Esophagus mucosa (tissue), 1 donor: ENCODE data around the gene COL7A1. TPM values are rescaled to one million over a fixed set of nuclear protein-coding genes. Genes with fewer than 3 reads are reported as not detected.
"Not testable (repeated sequence)": the region's sequence is repeated elsewhere in the genome, so short reads cannot be mapped to it uniquely, and the experiment has no call there.

Experiments used
- ATAC-seq: fragments of 200-7000 bp; cut with Tn5 transposase; one replicate; pipeline ENCODE4 v1.9.1; 2020
- total RNA-seq: library from RNA; stranded (reverse); gene quantifications from one replicate; pipeline ENCODE4 v1.2.4, GENCODE V29; 2023
- donor health status: DM: yes; HTN: yes; CAD: no.

Gene COL7A1
- total RNA-seq, 1 donor from 2014 or later: 86.4 TPM

DNA sequence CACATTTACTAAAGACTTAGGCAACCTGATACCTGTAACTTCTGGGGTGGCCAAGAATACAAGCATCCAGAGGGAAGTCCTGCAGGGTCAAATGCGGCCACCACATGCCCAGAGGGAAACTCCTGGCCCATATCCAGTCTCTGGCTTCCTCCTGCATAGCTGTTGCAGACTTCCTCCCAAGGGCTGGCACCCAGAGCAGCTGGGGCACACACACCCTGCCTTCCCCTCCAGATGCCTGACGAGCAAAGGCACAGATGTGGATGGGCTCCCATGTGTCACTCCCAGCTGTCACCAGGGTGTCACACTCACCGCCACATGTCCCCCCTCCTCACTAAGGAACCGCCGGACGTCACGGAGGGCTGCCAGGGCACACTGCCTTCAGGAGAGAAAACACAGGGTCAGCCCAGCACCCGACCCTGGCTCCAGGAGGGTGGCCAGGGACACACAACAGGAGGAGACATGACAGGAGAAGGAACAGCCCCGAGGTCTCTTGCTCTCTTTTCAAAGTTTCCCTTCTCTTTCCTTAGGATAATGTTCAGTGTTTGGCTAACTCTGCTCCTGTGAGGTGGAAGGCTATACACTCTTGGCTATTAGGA is 51.8 kb downstream of the COL7A1 start:
- no peak for ATAC-seq

DNA sequence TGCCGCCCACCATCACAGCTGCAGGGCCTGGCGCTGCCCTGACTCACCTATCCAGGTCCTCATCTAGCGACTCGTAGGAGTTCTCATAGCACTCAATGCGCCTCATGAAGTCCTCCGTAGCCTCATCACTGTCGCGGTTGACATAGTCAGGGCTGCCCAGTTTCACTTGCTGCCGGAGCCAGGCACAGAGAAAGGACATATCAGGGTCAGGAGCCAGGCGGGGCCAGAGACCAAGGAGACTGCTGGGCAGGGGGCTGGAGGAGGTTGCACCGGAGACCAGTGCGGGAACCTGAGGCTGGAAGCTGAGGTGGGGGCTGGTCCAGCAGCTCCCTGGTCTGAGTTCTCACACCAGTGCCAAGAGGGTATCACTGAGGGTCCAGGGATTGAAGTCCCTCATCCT is 56.7 kb downstream of the COL7A1 start:
- ATAC-seq: no peak

DNA sequence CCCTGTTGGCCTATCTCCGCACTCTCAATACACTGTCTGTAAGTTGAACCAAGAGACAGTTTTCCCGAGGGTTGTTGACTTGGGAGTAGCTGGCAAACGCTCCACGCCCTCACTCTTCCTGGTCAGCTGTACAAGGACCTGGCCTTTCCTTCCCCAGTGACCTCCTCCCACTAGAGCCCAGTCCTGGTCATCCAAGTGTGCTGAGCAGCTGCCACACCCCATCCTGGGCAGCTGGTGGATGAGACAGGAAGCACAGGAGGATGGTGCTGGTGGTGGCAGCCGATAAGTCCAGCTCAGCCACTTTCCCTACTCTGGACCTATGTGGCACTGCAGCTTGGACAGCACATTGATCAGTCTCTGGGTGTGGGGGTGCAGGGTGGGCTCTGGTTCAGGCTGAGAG is 58.3 kb downstream of the COL7A1 start:
- no peak for ATAC-seq

DNA sequence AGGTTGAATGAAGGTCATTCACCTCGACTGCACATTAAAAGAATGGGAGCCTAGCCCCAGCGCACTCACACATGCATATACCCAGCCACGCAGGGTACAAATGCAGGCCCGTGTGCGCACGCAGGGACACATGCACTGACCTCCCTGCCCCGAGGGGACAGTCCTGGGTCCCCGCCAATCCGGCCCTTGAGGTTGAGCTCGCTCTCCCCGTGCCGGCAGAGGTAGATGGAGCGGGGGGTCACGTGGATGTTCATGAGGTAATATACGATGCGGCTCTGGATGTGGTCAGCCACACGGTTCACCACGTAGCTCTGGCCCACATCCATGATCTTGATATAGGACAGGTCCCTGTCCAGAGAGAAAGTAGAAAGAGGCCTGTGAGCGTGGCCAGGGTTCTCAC is 59.0 kb downstream of the COL7A1 start:
- no peak for ATAC-seq

DNA sequence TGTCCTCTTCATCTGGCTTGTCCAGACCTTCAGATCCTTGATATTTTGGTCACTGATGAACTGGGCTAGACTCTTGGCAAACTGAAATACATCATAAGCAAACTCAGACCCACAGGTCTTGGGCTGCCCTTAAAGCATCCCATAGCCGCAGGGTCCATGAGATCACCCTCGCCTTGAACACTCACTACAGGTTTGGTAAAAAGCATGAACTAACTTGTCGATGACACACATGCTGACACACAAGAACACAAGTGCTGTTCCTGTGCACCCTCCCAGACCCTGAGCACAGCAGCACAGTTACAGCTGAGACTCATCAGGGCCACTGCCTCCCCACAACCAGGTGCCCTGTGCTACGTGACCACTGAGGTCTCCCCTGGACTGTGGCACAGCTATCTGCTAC is 59.6 kb downstream of the COL7A1 start:
- peak; percentile 97 for ATAC-seq

DNA sequence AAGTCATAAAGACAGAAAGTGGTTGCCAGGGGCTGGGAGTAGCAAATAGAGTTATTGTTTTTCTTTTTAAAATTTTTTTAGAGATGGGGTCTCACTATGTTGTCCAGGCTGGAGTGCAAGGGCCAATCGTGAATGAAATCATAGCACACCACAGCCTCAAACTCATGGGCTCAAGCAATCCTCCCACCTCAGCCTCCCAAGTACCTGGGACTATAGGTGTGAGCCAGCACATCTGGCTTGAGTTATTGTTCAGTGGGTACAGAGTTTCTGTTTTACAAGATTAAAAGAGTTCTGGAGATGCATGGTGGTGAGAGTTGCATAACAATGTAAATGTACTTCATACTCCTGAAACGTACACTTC is 62.2 kb downstream of the COL7A1 start:
- ATAC-seq: no peak

DNA sequence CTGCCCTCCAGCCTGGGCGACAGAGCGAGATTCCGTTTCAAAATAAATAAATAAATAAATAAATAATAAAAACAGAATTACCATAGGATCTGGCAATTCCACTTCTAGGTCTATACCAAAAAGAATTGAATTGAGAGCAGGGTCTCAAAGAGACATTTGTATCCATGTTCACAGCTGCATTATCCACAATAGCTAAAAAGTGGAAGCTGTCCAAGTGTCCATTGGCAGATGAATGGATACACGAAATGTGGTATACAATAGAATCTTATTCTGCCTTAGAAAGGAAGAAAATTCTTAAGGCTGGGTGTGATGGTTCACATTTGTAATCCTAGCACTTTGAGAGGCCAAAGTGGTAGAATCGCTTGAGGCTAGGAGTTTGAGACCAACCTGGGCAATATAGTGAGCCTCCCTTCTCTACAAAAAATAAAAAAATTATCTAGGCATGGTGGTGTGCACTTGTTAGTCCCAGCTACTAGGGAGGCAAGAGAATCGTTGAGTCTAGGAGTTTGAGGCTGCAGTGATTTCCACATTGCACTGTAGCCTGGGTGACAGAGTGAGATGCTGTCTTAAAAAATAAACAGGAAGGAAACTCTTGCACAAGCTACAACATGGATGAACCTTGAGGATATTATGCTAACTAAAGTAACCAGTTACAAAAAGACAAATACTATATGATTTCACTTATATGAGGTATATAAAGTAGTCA is 62.7 kb downstream of the COL7A1 start:
- ATAC-seq: no peak

DNA sequence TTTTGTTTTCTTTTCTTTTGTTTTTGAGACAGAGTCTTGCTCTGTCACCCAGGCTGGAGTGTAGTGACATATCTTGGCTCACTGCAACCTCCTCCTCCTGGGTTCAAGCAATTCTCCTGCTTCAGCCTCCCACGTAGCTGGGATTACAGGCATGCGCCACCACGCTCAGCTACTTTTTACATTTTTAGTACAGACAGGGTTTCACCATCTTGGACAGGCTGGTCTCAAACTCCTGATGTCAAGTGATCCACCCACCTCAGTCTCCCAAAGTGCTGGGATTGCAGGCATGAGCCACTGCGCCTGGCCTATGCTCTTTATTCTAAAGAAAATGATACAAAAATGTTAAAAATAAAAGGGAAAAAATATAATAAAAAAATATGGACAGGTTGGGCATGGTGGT is 64.4 kb downstream of the COL7A1 start:
- ATAC-seq: not testable (repeated sequence)

DNA sequence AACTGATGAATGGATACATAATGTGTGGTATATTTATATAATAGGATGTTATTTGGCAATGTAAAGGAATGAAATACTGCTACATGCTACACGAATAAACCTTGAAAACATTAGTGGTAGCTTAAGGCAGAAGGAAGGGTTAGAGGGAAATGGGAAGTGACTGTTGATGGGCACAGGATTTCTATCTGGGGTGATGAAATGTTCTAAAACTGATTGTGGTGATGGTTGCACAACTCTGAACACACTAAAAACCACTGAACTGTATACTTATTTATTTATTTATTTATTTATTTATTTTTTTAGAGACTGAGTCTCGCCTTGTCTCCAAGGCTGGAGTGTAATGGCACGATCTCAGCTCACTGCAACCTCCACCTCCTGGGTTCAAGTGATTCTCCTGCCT is 66.4 kb downstream of the COL7A1 start:
- no peak for ATAC-seq

DNA sequence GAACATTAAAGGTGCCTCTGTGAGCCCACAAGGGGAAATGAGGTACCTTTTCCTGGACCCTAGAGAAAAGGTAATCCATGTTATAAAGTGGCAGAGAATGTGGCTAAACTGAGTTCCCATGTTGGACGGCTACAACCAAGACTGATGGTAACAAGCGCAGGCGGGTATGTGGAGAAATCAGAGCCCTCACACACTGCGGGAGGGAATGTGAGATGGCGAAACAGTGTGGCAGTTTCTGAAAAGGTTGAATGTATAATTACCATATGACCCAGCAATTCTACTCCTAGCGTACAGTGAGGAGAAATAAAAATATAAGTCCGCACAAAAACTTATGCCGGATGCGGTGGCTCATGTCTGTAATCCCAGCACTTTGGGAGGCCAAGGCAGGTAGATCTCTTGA is 67.1 kb downstream of the COL7A1 start:
- no peak for ATAC-seq

DNA sequence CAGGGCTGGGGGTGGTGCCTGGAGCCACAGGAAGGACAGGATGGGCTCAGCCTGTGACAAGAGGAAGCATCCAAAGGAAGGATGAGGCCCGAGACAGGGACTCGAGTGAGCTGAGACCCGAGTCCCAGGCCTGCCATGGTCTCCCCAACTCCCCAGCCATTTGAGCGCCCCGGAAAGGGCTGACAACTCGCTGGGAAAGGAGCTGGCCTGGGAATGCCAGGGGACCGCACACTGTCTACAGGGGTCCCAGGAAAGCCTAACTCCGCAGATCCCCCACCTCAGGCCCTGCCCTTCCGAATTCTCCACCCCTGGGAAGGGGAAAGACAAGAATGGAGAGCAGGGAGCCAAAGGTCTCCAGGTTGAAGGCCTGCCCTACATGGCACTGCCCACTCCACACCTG is 70.2 kb downstream of the COL7A1 start:
- no peak for ATAC-seq

DNA sequence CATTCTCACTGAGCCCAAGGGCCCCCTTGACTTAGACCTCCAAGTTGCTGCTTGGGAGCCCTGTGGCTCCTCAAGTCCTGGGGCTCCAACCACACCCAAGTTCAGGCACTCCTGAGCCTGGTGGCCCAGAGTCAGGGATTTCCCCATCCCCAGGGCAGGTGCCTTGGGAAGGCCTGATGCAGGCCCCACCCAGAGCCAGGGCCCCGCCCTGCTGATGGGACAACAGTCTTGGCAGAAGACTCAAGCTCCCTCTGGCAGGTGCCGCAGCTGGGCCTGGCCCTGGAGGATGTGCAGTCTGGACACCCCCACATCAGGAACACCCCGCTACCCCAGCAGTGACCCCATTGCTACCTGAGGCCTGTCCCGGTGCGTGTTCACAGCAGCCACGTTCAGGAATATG is 73.5 kb downstream of the COL7A1 start:
- peak; percentile 53 for ATAC-seq

DNA sequence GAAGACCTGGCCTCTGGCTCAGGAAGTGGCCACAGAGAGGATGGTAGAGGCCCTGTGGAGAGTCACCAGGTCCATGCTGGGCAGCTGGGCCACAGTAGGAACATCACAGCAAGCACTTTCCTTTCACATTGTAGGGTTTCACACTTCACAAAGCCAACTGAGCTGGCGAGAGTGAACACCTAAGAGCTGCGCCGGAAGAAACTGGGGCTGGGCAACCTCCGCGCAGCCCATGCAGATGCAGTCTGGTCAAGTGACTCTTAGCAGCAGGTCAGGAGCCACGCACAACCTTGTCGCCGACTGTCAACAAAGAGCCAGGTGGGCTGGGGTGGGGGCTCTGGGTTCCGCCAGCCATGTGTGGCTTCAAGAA is 75.9 kb downstream of the COL7A1 start:
- ATAC-seq: no peak

DNA sequence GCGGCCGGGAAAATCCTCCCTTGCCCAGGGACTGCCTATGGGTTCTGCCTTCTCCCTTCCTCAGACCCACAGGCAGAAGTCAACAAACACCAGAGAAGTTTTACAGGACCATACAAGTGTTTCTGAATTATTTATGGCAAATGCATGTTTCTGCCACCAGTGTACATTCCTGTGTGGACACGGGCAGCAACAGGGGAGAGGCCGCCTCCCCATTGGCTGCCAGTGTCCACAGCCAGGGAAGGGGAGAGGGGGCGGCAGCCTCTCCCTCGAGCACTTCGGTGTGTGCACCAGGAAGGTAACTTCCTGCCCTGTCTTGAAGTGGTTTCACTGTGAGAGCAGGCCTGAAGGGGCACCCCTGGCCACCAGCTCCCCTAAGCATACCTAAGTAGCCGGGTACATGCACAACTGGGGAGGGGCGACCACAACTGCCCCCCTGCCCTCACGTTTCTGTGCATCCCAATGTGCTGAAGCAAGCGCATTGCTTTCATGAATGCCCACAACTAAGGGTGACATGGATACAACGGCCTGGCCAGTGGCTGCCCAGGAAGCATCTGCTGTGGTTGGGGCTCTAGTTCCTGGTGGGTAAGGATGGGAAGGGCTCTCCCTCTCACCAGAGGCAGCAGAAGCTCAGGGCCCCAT is 76.4 kb downstream of the COL7A1 start:
- no peak for ATAC-seq

DNA sequence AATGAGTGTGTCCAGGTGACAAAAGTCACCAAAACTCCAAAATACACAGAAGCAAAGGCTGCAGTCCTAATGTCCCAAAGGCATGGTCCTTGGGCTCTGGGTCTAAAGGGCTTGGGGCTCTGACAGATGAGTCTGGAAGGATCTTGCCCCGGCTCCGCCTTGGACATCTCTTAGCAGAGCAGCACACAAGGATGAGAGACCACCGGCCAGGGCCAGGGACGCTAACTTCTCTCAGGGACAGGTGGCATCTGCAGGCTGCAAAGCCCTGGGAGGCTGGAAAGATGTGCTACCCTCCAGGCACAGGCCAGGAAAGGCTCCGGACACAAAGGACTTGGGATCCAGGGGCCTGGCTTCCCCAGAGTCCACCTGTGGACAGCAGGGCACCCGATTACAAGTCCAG is 77.1 kb downstream of the COL7A1 start:
- no peak for ATAC-seq

DNA sequence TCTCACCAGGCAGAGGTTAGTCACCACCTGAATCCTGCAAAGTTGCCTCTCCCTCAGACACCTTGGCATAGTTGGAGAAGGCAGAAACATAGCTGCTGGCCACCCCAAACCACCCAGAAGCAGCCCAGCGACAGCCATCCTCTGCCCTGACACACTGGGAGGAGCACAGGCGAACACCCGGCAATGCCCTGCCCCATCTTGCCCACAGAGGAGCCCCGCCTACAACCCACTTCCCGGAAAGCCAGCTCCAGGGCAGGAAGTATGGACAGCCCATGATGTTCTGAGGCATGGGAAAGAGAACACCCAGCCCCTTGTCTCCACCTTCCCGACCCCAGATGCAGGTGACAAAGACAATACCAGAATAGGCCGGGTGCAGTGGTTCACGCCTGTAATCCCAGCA is 78.6 kb downstream of the COL7A1 start:
- peak; percentile 56 for ATAC-seq

DNA sequence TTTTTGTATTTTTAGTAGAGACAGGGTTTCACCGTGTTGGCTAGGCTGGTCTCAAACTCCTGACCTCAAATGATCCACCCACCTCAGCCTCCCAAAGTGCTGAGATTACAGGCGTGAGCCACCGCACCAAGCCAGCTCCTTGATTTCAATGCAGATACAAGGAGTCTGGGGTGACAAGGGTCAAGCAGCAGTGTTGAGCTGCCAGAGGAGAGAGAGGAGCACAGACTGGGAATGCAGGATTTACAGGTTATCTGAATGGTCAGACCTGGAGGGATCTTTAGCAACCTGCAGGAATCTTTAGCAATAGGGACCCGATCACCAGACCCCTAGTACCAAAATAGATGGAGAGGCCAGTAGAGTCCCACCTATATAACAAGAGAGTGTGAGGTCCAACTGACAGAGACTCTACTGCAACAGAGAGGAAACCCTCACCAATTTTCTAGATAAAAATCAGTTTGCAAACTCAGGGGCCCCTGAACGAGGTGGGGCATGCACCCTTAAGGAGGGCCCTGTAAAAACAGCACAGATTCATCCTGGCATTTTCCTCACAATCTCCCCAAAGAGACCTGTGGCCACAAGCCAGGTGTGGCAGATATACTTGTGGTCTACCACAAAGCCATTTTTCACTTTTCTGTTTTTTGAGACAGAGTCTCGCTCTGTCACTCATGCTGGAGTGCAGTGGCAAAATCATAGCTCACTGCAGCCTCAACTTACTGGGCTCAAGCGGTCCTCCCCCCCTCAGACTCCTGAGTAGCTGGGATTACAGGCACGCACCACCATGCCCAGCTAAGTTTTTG is 80.5 kb downstream of the COL7A1 start:
- ATAC-seq: no peak

Other genes with a start within 250 kb of the COL7A1 start
- gene FBXW12, start 223.1 kb downstream of the COL7A1 start, total RNA-seq: not detected
- 62.0 TPM for gene PLXNB1, start 165.2 kb downstream of the COL7A1 start, total RNA-seq
- gene CCDC51, start 155.2 kb downstream of the COL7A1 start, total RNA-seq: 15.3 TPM
- 244 TPM for gene TMA7, start 155.1 kb downstream of the COL7A1 start, total RNA-seq
- 6.3 TPM for gene ATRIP, start 148.6 kb downstream of the COL7A1 start, total RNA-seq
- gene SHISA5, start 91.2 kb downstream of the COL7A1 start, total RNA-seq: 210 TPM
- gene PFKFB4, start 38.5 kb downstream of the COL7A1 start, total RNA-seq: 8.3 TPM
- gene UCN2, start 31.5 kb downstream of the COL7A1 start, total RNA-seq: 2.2 TPM
- 258 TPM for gene UQCRC1, start 14.3 kb upstream of the COL7A1 start, total RNA-seq
- not detected for gene TMEM89, start 26.4 kb upstream of the COL7A1 start, total RNA-seq
- gene SLC26A6, start 40.1 kb upstream of the COL7A1 start, total RNA-seq: 7.9 TPM
- gene CELSR3, start 67.6 kb upstream of the COL7A1 start, total RNA-seq: 0.88 TPM
- gene NCKIPSD, start 90.6 kb upstream of the COL7A1 start, total RNA-seq: 12.6 TPM
- gene IP6K2, start 121.9 kb upstream of the COL7A1 start, total RNA-seq: 53.1 TPM